Measurements from ENCODE around the gene HLA-A.

HLA-A gene

DNA sequence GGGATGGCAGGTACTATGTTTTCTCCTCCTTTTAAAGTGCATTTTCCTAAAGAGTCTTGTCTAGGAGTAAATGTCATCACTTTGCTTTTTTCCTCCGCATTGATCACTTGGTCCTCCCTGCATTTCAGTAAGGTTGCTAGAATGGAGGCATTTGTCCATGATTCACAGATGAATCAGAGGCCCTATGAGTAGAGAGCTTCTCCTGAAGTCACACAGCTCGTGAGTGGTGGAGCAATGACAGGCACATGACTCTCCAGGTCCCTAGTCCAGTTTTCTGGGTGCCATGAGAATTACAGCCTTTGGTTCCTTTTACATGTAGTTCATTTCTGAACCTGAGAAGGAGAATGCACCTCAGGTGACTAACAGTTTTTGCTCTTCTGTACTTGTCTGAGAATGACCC lies 50.5 kb downstream of the HLA-A start:
- peak; percentile 81 to 88 for ATAC-seq

DNA sequence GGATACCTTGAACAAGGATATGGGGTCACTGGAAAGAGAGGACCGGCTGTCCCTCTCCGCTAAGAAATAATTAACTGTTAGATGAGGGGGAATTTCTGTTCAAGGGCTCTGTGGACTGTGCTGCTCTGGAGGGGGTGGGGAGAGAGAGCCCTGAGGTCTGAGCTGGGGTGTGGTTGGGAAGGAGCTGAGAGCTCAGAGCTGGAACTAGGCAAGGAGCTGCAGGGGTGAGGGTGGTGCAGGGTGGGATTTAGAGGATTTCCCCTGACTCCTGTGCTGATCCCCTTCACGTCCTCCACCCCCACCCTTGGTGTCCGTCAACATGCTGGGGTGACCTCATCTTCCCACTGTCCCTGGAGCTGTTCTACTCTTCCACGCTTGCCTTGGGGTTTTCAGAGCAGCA lies 52.5 kb downstream of the HLA-A start:
- no peak for ATAC-seq

- ATAC-seq, result no peak
These were observed 53.0 kb downstream of the HLA-A start for GRCh38 chr6:29995340-29995777.
